HG03432 (cell line): Measurements from ENCODE around the gene SLC7A5.
"Not testable (repeated sequence)": the region's sequence is repeated elsewhere in the genome, so short reads cannot be mapped to it uniquely, and the experiment has no call there.

Experiments
- ATAC-seq: cut with Tn5 transposase; IDR thresholded peaks from one replicate; pipeline ENCODE4 v1.9.1; 2021; ENCODE audit warnings: mild to moderate bottlenecking, moderate library complexity; ENCODE audit not compliant: unreplicated experiment

Gene SLC7A5

GRCh38 chr16:87862597-87863326, 6.5 kb downstream of the SLC7A5 start:
- ATAC-seq, result not testable (repeated sequence)

- not testable (repeated sequence) for ATAC-seq
Observed at GRCh38 chr16:87861300-87862099, 7.8 kb downstream of the SLC7A5 start.

DNA sequence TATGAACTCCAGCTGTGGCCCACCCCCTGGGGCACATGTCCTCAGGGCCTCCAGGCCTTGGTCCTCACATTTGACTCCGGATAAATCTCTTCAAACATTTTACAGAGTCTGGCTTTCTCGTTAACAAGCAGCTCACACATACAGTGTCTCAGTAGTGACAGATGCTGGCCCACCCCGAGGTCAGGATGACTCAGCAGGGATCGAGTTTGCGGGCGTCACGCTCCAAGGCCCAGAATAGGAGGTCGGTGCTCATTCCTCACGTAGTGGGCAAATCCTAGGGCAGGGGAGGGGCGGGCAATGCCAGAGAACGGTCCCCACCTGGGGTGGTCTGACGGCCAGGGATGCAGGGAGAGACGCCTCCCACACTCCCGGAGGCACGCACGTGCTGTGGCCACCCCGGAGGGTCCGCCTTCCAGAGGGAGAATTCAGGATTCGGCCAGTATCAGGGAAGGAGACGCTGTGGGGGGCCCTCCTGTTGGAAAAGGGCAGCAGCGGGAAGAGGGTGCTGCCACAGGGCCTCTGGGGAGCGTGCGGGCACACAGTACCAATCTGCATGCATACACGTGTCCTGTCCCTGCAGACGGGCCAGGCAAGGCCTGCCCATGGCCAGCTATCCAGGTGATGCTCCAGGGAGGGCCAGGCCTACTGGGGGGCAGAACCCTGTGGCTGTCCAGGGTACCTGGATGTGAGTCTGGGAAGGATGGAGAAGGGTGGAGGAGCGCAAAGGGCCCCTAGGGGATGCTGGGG, 8.6 kb downstream of the SLC7A5 start:
- ATAC-seq, result no peak

DNA sequence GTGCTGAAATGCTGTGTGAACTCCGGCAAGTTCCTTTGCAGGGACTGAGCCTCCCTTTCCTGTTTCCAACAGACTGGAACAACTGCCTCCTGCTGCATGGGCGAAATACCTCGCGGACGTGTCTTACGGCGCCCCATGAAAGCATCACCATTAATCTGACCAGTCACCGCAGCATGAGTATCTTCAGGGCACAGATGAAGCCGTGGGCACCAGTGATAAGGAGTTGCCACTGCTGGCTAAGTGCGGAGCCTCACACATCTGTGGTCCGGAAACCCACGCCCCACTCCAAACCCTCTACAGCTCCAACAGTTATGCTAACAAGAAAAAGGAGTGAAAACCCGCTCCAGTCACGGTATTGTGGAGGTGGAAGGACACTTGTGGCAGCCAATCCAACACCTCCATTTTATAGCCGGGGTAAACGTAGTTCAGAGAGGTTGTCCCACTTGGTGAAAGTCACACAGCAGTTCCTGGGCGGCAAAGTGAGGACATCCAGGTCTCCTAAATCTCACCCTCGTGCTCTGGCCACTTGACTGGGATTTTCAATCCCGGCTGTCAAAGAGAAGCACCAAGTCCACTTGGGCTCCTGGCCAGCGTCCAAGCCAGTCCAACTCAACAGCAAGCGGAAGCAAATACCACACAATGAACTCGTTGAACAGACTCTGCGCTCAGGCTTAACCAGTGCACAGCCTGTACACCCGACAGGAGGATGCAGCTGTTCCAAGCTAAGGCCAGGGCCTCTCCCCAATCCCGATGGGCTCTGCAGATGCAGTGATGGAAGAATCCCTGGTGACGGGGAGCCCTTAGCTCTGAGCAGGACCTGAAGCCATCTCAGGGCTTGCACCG, 10.9 kb downstream of the SLC7A5 start:
- ATAC-seq, result not testable (repeated sequence)

DNA sequence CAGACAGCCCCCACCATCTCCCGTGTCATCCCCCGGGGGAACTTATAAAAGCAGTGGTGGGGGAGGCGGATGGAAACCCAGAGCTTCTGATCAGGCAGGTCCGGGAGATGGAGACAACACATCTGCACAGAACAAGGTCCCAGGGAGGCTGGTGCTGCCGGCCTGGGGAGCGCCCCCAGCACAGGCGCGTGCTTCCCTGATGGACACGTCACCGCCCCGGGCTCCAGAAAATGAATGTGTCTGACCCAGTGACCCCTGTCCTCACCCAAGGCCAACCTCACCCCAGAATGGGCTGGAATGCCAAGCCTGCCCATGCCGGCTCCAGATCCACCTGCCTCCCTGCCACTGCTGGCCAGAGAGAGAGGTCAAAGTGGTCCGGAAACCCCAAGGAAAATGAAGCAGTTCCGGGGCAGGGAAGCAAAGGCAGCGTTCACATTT, 12.5 kb downstream of the SLC7A5 start:
- no peak for ATAC-seq

GRCh38 chr16:87855852-87856715, 13.2 kb downstream of the SLC7A5 start:
- ATAC-seq, result no peak

GRCh38 chr16:87854907-87855683, 14.2 kb downstream of the SLC7A5 start:
- ATAC-seq, result no peak

DNA sequence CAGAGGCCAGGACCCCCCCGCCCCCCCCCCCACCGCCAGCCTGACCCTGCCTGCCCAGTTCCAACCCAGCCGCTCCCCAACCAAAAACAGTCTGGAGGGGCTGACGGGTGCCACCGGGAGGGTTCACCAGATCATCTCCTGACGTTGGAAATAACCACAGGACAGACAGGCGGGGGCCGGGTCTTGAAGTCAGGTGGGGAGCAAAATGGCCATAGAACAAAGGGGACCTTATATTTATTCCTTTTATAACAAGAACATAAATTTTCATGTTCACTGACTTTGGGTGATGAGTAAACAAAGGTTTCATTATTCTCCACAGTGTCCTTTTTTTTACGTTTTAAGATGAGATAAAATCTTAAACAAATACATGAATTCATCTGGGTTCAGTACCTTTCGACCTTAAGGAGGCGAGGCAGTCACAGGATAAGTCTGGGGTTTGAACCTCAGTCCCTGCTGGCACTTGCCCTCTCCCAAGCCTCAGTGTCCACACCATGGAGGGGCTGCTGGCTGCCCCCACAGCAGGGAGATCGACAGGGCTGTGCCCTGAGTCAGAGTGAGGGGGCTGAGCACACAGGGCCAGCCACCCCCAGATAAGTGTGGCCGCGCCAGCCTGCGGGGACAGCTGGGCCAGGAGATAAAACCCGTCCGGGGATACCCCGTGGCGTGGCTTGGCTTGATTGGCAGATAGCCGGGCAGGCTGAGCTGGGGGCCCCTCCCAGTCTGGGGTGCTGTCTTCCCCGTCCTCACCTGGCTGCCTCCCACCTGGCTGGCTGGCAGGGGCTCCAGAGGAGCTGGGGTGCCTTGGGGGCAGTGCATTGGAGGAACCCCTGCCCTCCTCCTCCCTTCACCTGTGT, 15.0 kb downstream of the SLC7A5 start:
- ATAC-seq, result no peak

DNA sequence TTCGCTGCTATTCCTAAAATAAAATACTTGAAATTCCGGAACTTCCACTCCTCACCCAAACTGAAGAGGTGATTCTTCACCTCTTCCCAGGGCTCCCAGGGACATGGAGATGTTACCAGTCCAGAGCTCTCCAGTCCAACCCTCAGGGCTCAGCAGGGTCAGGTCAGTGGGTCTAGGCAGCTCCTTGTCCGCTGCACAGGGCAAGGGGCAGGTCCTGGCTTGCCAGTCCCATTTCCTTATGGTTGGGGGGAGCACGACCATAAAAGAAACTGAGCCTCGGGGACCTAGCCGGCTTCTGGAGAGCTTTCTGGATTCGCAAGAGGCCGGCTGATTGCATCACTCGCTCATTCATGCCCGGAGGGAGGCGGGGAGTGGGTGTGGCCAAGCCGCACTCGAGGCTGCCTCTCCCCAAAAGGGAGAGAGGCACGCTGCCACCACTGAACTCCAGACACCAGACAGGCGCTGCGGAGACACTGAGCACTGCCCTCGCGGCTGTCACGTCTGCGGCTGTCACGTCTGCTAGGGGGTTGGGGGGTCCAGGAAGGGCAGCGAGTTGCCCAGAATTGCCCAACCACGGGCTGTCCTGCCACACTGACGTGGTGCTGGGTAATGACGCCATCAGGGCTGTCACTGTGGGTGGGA, 15.8 kb downstream of the SLC7A5 start:
- peak; percentile 64 for ATAC-seq

DNA sequence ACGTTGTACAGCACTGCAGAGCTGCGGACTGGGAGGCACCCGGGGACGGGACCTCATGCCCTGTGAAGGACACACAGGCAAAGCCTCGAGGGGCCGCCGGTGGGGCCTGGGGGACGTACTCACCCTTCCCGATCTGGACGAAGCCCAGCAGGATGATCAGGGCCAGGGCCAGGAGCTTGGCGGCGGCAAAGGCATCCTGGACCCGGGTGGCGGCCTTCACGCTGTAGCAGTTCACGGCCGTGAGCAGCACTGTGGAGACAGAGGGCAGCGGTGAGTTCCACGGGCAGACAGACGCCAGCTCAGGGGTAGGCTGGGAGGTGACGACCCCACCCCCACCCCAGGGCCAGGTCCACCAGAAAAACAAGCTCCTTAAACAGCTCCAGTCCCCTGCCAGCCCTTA, 17.7 kb downstream of the SLC7A5 start:
- no peak for ATAC-seq

DNA sequence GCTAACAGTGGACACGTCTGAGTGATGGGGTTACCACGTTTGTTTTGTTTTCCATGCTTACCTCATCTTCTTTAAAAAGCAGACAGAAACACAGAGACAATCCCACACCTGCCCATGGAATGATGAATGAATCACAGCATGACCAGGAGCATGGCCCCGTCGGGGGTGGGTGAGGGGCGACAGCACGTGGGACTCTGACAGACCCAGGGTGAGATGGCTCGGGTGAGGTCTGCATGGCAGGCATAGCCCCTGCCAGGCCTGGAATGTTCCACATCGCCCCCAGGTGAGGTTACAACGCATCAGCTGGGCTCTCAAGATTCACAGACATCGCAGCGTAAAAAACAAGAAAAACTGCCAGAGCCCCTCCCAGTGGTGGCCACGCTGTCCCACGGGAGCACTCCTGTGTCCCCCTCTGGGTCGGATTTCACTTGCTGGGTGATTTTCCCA, 18.1 kb downstream of the SLC7A5 start:
- no peak for ATAC-seq

DNA sequence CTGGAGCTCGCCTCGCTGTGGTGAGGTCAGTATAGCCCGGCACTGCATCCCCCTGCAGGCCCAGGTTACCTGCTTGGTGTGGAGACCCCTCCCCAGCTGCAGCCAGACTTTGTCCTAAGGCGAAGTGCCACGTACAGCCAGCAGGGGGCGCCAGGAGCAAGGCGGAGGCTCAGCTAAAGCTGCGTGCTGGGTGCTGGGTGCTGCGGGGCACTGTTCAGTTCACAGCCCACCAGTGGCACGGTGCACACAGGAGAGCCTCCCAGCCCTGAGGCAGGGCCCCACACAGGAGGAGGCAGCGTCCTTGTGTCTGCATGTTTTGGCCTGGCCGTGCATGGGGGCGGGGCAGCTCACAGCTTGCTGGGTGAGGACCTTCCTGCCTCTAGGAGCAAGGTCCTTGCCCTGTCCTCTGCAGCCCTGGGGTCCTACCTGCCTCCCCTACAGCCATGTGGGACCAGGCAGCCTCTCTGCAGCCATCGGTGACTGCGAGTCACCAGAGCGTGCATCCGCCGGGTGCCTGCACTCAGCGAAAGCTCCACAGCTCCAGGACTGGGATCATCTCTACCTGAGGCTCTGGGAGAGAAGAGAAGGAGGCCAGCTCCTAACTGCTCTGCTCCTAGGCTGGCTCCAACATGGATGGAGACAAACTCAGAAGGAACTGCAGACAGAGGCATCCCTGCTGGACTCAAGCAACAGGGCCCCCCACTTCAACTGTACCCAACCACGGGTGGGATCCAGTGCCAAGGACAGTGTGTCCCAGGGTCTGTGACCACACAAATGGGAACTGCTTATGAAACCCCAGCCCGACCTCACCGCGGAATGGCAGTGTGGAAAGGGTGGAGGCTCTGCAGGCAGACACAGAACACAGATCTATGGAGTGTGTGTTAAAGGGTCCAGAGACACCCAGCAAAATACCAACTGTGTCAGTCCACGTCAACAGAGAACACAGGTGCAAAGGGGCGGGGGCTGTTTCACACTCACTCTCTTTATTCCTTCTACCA, 19.0 kb downstream of the SLC7A5 start:
- ATAC-seq, result no peak

DNA sequence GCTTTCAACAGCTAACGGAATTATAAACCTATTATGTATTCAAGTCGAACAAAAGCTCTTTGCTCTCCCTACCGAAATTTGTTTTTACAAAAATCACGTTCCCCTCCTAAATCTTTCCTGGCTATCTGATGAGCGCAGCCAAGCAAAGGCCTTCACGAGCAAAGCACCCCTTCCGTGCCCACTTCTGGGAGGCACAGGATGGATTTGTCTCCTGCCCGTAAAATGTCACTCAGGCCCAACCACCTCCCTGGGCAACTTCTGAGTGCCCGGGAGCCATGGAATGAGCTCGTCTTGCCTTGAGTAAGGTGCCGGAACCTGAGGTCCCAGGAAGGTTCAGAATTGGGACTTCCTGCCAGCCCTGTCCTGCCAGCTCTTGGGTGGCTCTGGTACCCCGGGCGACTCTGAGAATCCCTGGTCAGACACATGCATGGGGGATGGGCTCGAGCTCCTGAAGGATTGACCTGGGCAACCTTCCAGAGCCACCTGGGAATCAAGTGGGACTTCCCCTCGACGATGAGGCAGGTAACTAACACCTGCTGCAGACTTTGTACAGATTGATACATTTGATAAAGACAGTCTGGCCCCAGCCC, 19.8 kb downstream of the SLC7A5 start:
- ATAC-seq, result no peak

GRCh38 chr16:87848676-87849345, 20.5 kb downstream of the SLC7A5 start:
- ATAC-seq, result no peak
